Fibroblast of lung (primary cell): ENCODE data around the gene PDCD4. TPM values are rescaled to one million over a fixed set of nuclear protein-coding genes. Genes with fewer than 3 reads are reported as not detected.

Source experiments
- DNase-seq, 2 donors: peaks; one replicate each; pipeline versions ENCODE4 v3.0.0 to v3.0.0-alpha.2; 2010; ENCODE audit warnings: low read depth in 2 of 2
- H2AFZ ChIP-seq: 2 replicates; pipeline ENCODE4 v1.5.1; 2012; ENCODE audit warnings: low read length, control low read depth, inconsistent platforms
- H3K27ac ChIP-seq: 2 replicates; pipeline ENCODE4 v1.5.1; 2011; ENCODE audit warnings: low read length, control low read depth; ENCODE audit not compliant: insufficient read depth
- H3K27me3 ChIP-seq: 2 replicates; pipeline ENCODE4 v1.5.1; 2011; ENCODE audit warnings: mild to moderate bottlenecking, low read length; ENCODE audit not compliant: control insufficient read depth, insufficient read depth
- H3K36me3 ChIP-seq: 2 replicates; pipeline ENCODE4 v1.5.1; 2011; ENCODE audit warnings: low read length; ENCODE audit not compliant: control insufficient read depth, insufficient read depth
- H3K4me1 ChIP-seq: 2 replicates; pipeline ENCODE4 v1.5.1; 2011; ENCODE audit warnings: low read length; ENCODE audit not compliant: control insufficient read depth, insufficient read depth; ENCODE audit errors: extremely low read depth
- H3K4me2 ChIP-seq: 2 replicates; pipeline ENCODE4 v1.5.1; 2011; ENCODE audit warnings: low read length, control low read depth; ENCODE audit not compliant: insufficient read depth; ENCODE audit errors: extremely low read depth
- H3K4me3 ChIP-seq, 4 experiments: fragments of 200-600 bp in 1 of 4; sonication (generic) in 1 of 4; replicated peaks in 1 of 4; 2 replicates each; pipeline ENCODE4 v1.5.1; 2011 to 2016; ENCODE audit warnings: low read length in 4 of 4, low read depth in 3 of 4, mild to moderate bottlenecking in 3 of 4, control low read depth in 2 of 4, inconsistent platforms in 1 of 4, mixed read lengths in 1 of 4; ENCODE audit not compliant: insufficient read depth in 1 of 4; ENCODE audit errors: control extremely low read depth in 1 of 4
- H3K79me2 ChIP-seq: 2 replicates; pipeline ENCODE4 v1.5.1; 2012; ENCODE audit warnings: mild to moderate bottlenecking, low read length, inconsistent platforms; ENCODE audit not compliant: control insufficient read depth, insufficient read depth
- H3K9ac ChIP-seq: 2 replicates; pipeline ENCODE4 v1.5.1; 2011; ENCODE audit warnings: mild to moderate bottlenecking, low read length, control low read depth; ENCODE audit not compliant: insufficient read depth
- H3K9me3 ChIP-seq: 2 replicates; pipeline ENCODE4 v1.5.1; 2012; ENCODE audit warnings: low read depth, low read length; ENCODE audit not compliant: control insufficient read depth, insufficient read depth
- H4K20me1 ChIP-seq: 2 replicates; pipeline ENCODE4 v1.5.1; 2011; ENCODE audit warnings: low read length; ENCODE audit not compliant: control insufficient read depth, insufficient read depth; ENCODE audit errors: extremely low read depth
- EZH2 ChIP-seq: IDR thresholded peaks from 2 replicates; pipeline ENCODE4 v1.5.1; 2012; ENCODE audit warnings: low read length, control low read depth, mild to moderate bottlenecking; ENCODE audit errors: missing control alignments
- polyA plus RNA-seq, 2 donors: library from polyadenylated mRNA; depleted of rRNA in 1 of 2; stranded (reverse) in 1 of 2; unstranded in 1 of 2; fragments of >200 nt; gene quantifications; 2 replicates each; pipeline ENCODE4 v1.2.1, GENCODE V29; 2011 to 2012; ENCODE audit warnings: missing spikeins in 1 of 2
- total RNA-seq: library from RNA; depleted of rRNA; stranded (reverse); fragments of >200 nt; gene quantifications from 2 replicates; pipeline ENCODE4 v1.2.1, GENCODE V29; 2014
- TF ChIP-seq, protein P1 (sequence below), 2 donors: IDR thresholded peaks in 1 of 2; conservative IDR thresholded peaks in 1 of 2; 1 replicate in 1 of 2; 2 replicates in 1 of 2; pipeline ENCODE4 v1.5.1; 2011 to 2012; ENCODE audit warnings: low read length in 2 of 2, control low read depth in 1 of 2, inconsistent platforms in 1 of 2, low read depth in 1 of 2, mild to moderate bottlenecking in 1 of 2

The PDCD4 gene
- total and polyA plus RNA-seq, 2 donors (not counting 1 experiment from before 2014, with no cell fraction given) = 54.6 to 83.7 TPM

DNA sequence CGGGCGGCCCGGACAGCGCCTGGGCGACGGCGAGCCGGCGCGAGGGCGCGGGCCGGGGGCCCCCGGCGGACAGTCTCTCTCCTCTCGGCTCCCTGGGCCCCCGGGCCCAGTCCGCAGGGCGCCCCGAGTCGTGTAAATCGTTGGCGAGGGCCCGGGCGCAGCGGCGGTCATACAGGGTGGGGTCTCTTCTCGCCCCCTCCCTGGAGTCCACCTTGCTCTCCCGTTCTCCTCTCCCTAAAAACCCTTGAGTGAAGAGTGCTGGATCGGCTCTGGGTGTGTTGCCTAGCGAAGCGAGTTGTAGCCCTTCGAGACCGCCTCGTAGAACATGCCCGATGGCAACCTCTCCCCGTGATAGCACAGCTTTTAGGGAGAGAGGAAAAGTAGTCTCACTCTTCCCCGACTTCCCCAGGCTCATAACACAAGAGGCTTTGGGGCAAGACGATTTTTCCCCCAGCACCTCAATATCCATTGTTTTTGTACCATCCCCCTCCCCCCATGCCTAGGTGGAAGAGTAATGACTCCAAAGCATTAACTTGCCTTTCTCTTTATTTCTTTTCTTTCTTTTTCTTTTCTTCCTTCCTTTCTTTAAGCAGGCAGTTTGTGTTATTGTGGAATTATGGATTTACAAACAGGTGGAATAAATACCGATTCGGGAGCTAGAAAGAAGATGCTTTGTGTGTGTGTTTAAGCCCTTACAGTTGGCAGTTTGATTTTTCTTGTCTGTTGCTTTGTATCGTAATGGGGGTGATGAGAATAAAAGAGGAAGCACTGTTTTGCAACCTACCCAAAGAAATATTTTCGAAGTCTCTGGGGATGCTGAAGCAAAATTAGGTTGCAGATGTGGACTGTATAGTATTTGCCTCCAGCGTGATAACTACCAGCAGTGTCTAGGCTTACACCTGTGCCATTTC is 48.5 kb downstream of the PDCD4 start:
- H3K4me2 ChIP-seq = peak overlapping the region; percentile 70
- H3K9me3 ChIP-seq = no peaks in the 10 kb centered on the region
- H3K9ac ChIP-seq = peak overlapping the region; percentile 84
- H2AFZ ChIP-seq = peak overlapping the region; percentile 15
- H3K27ac ChIP-seq = peak overlapping the region; percentile 88
- peaks cover 2% of the 10 kb centered on the region for H3K4me1 ChIP-seq
- H3K79me2 ChIP-seq = peaks cover 50% of the 10 kb centered on the region
- DNase-seq = peak; percentile 34 to 39
- H4K20me1 ChIP-seq = no peaks in the 10 kb centered on the region
- no peak for TF ChIP-seq EZH2
- TF ChIP-seq, protein P1, sequence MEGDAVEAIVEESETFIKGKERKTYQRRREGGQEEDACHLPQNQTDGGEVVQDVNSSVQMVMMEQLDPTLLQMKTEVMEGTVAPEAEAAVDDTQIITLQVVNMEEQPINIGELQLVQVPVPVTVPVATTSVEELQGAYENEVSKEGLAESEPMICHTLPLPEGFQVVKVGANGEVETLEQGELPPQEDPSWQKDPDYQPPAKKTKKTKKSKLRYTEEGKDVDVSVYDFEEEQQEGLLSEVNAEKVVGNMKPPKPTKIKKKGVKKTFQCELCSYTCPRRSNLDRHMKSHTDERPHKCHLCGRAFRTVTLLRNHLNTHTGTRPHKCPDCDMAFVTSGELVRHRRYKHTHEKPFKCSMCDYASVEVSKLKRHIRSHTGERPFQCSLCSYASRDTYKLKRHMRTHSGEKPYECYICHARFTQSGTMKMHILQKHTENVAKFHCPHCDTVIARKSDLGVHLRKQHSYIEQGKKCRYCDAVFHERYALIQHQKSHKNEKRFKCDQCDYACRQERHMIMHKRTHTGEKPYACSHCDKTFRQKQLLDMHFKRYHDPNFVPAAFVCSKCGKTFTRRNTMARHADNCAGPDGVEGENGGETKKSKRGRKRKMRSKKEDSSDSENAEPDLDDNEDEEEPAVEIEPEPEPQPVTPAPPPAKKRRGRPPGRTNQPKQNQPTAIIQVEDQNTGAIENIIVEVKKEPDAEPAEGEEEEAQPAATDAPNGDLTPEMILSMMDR (conservative IDR thresholded peaks at IDR 0.05 in 1 of 2, IDR thresholded peaks at IDR 0.05 in 1 of 2; ENCODE audit: low read depth in 1 of 2, low read length in 2 of 2) = no peak
- H3K27me3 ChIP-seq = no peaks in the 10 kb centered on the region
- no peaks in the 10 kb centered on the region for H3K36me3 ChIP-seq
- peak overlapping the region; percentile 65 to 93 (median 81) for H3K4me3 ChIP-seq

- no peak overlapping the region for H3K4me2 ChIP-seq
- H3K36me3 ChIP-seq = no peaks in the 10 kb centered on the region
- no peak for DNase-seq
These were observed 52.2 kb downstream of the PDCD4 start for GRCh38 chr10:110923856-110924493.

DNA sequence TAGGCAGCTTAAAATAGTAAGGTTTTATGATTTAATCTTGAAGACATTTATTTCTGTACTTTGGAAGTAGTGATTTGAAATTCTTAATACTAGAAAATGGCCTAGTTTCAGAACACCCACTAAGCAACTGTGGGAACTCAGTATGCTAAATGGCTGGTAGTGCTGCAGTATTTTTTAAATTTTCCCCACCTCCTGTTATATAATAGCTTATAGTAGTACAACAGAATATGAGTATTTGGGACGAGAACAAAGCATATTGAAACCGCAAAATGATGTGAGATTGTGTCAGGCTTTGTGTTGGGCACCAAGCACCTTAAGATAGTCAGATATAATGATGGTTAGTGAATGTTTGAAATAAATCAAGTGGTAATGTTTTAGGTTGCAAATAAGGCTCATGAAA is 55.7 kb downstream of the PDCD4 start:
- H3K27ac ChIP-seq = no peak overlapping the region
- H3K4me3 ChIP-seq = no peak overlapping the region
- H3K4me2 ChIP-seq = no peak overlapping the region
- no peaks in the 10 kb centered on the region for H3K27me3 ChIP-seq
- TF ChIP-seq, protein P1 (conservative IDR thresholded peaks at IDR 0.05 in 1 of 2, IDR thresholded peaks at IDR 0.05 in 1 of 2; ENCODE audit: low read depth in 1 of 2, low read length in 2 of 2) = no peak
- no peak for TF ChIP-seq EZH2
- H3K36me3 ChIP-seq = no peaks in the 10 kb centered on the region
- no peak for DNase-seq
- H3K79me2 ChIP-seq = peaks cover 80% of the 10 kb centered on the region
- H2AFZ ChIP-seq = no peak overlapping the region
- no peaks in the 10 kb centered on the region for H3K9me3 ChIP-seq
- H3K9ac ChIP-seq = no peak overlapping the region
- no peaks in the 10 kb centered on the region for H3K4me1 ChIP-seq
- H4K20me1 ChIP-seq = peaks cover 2% of the 10 kb centered on the region

More at GRCh38 chr10:110923856-110924493, 52.2 kb downstream of the PDCD4 start:
- H3K27ac ChIP-seq = no peak overlapping the region
- no peaks in the 10 kb centered on the region for H3K27me3 ChIP-seq
- no peak overlapping the region for H2AFZ ChIP-seq
- H3K4me3 ChIP-seq = no peak overlapping the region
- H3K79me2 ChIP-seq = peaks cover 78% of the 10 kb centered on the region
- no peaks in the 10 kb centered on the region for H3K9me3 ChIP-seq
- H3K4me1 ChIP-seq = no peaks in the 10 kb centered on the region
- H3K9ac ChIP-seq = no peak overlapping the region
- peaks cover 2% of the 10 kb centered on the region for H4K20me1 ChIP-seq
- TF ChIP-seq, protein P1 (conservative IDR thresholded peaks at IDR 0.05 in 1 of 2, IDR thresholded peaks at IDR 0.05 in 1 of 2; ENCODE audit: low read depth in 1 of 2, low read length in 2 of 2) = no peak
- TF ChIP-seq EZH2 = no peak
